Upper lobe of right lung (tissue), 1 donor: ENCODE data around the gene PTPRQ. TPM values are rescaled to one million over a fixed set of nuclear protein-coding genes. Genes with fewer than 3 reads are reported as not detected.

Experiments used
- ATAC-seq: fragments of 200-7000 bp; cut with Tn5 transposase; one replicate; pipeline ENCODE4 v1.9.1; 2020; ENCODE audit warnings: mild to moderate bottlenecking, moderate library complexity
- DNase-seq: peaks from one replicate; pipeline ENCODE4 v3.0.0-alpha.2; 2020
- H3K27ac ChIP-seq: fragments of 200-600 bp; one replicate; pipeline ENCODE4 v1.8.0; 2022
- H3K27me3 ChIP-seq: fragments of 200-600 bp; one replicate; pipeline ENCODE4 v1.8.0; 2022; ENCODE audit warnings: mild to moderate bottlenecking
- H3K36me3 ChIP-seq: fragments of 200-600 bp; one replicate; pipeline ENCODE4 v1.8.0; 2022
- H3K4me1 ChIP-seq: fragments of 200-600 bp; one replicate; pipeline ENCODE4 v1.8.0; 2022
- H3K4me3 ChIP-seq: fragments of 200-600 bp; one replicate; pipeline ENCODE4 v1.8.0; 2022; ENCODE audit warnings: mild to moderate bottlenecking
- H3K9me3 ChIP-seq: fragments of 200-600 bp; one replicate; pipeline ENCODE4 v1.8.0; 2022
- intact Hi-C: fragments of 100-400 bp; cut with DNase I; formaldehyde crosslinking; loops from one replicate; pipeline ENCODE4 v1.11.0; 2022
- long read RNA-seq: library from polyadenylated mRNA; unstranded; transcript quantifications from one replicate; pipeline ENCODE4 v2.0.0, GENCODE V29; 2021
- total RNA-seq: library from RNA; stranded (reverse); fragmentation: NEBNext Ultra II Directional; extraction: Animal tissue kit (Norgen Biotek cat#: 25700); gene quantifications from one replicate; pipeline ENCODE4 v1.2.1, GENCODE V29; 2021
- TF ChIP-seq, protein P1 (sequence below): fragments of 200-600 bp; IDR thresholded peaks from one replicate; pipeline ENCODE4 v1.8.0; 2022; ENCODE audit warnings: antibody characterized with exemption
- donor health status: DM: no; HTN: yes; CAD: no; lungs with severe emphysema.

PTPRQ gene, protein sequence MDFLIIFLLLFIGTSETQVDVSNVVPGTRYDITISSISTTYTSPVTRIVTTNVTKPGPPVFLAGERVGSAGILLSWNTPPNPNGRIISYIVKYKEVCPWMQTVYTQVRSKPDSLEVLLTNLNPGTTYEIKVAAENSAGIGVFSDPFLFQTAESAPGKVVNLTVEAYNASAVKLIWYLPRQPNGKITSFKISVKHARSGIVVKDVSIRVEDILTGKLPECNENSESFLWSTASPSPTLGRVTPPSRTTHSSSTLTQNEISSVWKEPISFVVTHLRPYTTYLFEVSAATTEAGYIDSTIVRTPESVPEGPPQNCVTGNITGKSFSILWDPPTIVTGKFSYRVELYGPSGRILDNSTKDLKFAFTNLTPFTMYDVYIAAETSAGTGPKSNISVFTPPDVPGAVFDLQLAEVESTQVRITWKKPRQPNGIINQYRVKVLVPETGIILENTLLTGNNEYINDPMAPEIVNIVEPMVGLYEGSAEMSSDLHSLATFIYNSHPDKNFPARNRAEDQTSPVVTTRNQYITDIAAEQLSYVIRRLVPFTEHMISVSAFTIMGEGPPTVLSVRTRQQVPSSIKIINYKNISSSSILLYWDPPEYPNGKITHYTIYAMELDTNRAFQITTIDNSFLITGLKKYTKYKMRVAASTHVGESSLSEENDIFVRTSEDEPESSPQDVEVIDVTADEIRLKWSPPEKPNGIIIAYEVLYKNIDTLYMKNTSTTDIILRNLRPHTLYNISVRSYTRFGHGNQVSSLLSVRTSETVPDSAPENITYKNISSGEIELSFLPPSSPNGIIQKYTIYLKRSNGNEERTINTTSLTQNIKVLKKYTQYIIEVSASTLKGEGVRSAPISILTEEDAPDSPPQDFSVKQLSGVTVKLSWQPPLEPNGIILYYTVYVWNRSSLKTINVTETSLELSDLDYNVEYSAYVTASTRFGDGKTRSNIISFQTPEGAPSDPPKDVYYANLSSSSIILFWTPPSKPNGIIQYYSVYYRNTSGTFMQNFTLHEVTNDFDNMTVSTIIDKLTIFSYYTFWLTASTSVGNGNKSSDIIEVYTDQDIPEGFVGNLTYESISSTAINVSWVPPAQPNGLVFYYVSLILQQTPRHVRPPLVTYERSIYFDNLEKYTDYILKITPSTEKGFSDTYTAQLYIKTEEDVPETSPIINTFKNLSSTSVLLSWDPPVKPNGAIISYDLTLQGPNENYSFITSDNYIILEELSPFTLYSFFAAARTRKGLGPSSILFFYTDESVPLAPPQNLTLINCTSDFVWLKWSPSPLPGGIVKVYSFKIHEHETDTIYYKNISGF (N-terminal part only)
- 9.8 TPM for total RNA-seq
- long read RNA-seq, partial matches to known transcripts: 0 of 2 reads
- long read RNA-seq, other reads (novel, unspliced or antisense): 2 of 2 reads

DNA sequence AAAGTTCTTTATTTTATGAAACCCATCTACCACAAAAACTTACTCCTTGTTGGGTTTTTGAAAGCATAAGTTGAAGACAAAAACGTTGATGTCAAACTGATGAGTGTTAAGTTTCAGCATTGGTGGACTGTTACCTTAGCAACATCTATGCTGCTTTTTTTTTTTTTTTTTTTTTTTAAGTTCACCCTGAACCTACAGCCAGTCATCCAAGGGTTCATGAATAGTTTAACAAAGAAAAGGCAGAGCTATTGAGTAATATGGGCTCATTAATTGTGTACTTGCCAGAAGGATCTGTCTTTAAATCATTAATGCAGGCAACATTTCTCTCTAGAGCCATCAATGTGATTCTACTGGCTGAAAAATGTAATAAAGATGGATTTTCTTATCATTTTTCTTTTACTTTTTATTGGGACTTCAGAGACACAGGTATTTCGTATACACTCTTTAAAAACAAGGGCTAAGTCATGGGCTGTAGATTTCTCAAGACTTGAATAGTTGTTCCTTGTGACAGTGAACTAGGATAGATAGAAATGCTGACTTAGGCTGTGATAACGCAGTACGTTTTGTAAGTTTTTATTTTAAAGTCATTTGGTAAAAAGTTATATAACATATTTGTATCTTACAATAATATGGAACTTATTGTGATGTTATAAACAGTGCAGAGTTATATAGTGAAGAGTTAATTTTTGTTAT lies at the start of gene PTPRQ:
TSS of gene PTPRQ (plus strand) at position 262 of the 693 bp plus-strand sequence. CDS start at position 373, 111 bp downstream.
- DNase-seq: no peak
- Histone ChIP-seq H3K27me3 (no peaks in the 10 kb centered on the region), H3K27ac (peak within 1 kb of the TSS; percentile 15), H3K9me3 (no peaks in the 10 kb centered on the region), H3K4me1 (peaks cover 3% of the 10 kb centered on the region), H3K4me3 (peak within 1 kb of the TSS; percentile 31), H3K36me3 (no peaks in the 10 kb centered on the region)
- ATAC-seq: no peak
- TF ChIP-seq, protein P1, sequence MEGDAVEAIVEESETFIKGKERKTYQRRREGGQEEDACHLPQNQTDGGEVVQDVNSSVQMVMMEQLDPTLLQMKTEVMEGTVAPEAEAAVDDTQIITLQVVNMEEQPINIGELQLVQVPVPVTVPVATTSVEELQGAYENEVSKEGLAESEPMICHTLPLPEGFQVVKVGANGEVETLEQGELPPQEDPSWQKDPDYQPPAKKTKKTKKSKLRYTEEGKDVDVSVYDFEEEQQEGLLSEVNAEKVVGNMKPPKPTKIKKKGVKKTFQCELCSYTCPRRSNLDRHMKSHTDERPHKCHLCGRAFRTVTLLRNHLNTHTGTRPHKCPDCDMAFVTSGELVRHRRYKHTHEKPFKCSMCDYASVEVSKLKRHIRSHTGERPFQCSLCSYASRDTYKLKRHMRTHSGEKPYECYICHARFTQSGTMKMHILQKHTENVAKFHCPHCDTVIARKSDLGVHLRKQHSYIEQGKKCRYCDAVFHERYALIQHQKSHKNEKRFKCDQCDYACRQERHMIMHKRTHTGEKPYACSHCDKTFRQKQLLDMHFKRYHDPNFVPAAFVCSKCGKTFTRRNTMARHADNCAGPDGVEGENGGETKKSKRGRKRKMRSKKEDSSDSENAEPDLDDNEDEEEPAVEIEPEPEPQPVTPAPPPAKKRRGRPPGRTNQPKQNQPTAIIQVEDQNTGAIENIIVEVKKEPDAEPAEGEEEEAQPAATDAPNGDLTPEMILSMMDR: no peak
- intact Hi-C loops: no loop called here

DNA sequence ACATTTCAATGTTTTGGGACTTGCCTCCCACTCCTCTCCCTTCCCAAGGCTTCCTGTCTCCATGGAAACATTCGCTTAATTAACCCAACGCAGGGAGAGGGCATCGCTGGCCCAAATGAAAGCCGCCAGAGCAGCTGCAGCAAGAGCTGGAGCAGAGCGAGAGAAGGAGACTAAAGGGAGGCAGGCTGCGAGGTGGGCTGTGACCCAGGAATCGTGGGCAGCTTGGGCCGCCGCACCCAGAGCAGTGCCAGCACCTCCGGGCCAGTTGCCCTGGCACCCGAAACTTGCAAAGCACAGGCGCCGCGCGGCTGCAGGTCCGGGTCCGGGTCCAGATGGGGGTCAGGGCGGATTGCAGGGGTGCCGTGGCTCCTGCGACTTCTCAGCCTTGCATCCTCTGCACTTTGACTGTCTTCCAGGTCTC lies 43.5 kb upstream of the PTPRQ start:
- H3K9me3 ChIP-seq: no peaks in the 10 kb centered on the region
- intact Hi-C loops: no loop called here
- H3K4me3 ChIP-seq: peak overlapping the region; percentile 24
- peak; percentile 46 for DNase-seq
- no peak overlapping the region for H3K27ac ChIP-seq
- no peaks in the 10 kb centered on the region for H3K4me1 ChIP-seq
- TF ChIP-seq, protein P1: no peak
- H3K36me3 ChIP-seq: no peaks in the 10 kb centered on the region
- peaks cover 9% of the 10 kb centered on the region for H3K27me3 ChIP-seq
- peak; percentile 36 for ATAC-seq

DNA sequence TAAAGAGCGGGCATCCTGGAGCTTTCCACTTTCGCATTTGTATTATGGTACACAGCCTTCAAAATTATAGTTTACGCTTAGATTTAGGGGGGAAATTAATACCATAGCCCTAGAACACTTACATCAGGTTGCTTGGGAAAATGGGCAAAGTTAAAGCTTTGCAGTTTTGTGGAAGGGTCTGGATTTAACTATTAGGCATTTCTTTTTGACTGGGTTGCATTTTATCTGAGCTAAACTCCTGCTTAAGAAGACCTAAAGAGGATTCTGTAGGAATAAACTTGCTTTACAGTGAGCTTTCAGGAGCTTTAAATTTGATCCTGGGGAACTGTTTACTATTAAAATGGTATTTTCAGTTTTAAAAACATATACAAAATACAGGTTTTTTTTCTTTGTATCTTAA lies 42.8 kb upstream of the PTPRQ start:
- DNase-seq (no peak), ATAC-seq (no peak)
- intact Hi-C loops: no loop called here
- Histone ChIP-seq H3K4me3 (no peak overlapping the region), H3K36me3 (no peaks in the 10 kb centered on the region), H3K4me1 (no peaks in the 10 kb centered on the region), H3K27me3 (peaks cover 9% of the 10 kb centered on the region), H3K9me3 (no peaks in the 10 kb centered on the region), H3K27ac (no peak overlapping the region)
- TF ChIP-seq, protein P1: no peak

DNA sequence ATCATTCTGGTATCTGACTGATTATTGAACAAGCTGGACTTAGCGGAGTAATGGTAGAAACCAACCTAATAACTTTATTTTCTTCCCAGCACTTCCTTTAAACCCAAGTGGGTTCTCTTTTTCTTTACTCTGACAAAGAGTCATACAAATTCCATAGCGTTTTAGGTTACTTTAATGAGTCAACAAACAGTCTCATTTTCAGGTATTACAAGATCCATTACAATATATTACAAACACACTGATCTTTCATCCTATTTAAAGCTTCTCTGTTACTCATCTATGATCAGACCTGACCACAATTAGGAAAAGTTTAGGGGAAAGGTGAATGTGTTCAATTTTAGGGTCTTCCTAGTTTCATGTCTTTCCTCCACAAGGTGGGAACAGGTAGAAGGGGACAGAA lies 39.4 kb upstream of the PTPRQ start:
- Histone ChIP-seq H3K9me3 (no peaks in the 10 kb centered on the region), H3K27me3 (peaks cover 9% of the 10 kb centered on the region), H3K36me3 (no peaks in the 10 kb centered on the region), H3K27ac (no peak overlapping the region), H3K4me3 (no peak overlapping the region), H3K4me1 (no peaks in the 10 kb centered on the region)
- TF ChIP-seq, protein P1: no peak
- intact Hi-C loops: no loop called here
- no peak for DNase-seq
- ATAC-seq: no peak

DNA sequence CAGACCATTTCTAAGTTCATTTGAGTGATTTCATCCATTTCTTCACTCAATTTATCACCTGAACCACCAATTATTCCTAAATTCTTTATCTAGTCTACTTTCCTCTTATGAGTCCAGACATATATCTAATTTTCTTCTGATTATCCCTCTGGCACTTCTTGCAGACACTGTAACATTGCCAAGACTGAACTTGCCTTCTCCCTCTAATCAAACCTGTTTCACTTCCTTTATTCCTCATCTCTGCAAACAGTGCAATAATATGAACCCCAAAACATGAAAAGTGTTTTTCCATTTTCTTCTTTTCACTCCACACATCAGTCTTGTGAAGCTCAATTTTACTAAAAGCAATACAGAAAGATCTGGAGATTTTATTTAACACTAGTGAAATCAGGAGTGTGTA lies 37.8 kb upstream of the PTPRQ start:
- intact Hi-C loops: no loop called here
- ATAC-seq (no peak), DNase-seq (no peak)
- Histone ChIP-seq H3K4me3 (no peak overlapping the region), H3K36me3 (no peaks in the 10 kb centered on the region), H3K4me1 (no peaks in the 10 kb centered on the region), H3K27me3 (peaks cover under 1% of the 10 kb centered on the region), H3K27ac (no peak overlapping the region), H3K9me3 (no peaks in the 10 kb centered on the region)
- TF ChIP-seq, protein P1: no peak
